Skeletal muscle cell (primary cell): ENCODE results near the gene TFRC.
"Not testable (repeated sequence)": the region's sequence is repeated elsewhere in the genome, so short reads cannot be mapped to it uniquely, and the experiment has no call there.

Experiments used
- DNase-seq: peaks from one replicate; pipeline ENCODE4 v3.0.0-alpha.2; 2010; ENCODE audit warnings: low read depth
- H3K4me3 ChIP-seq: 2 replicates; pipeline ENCODE4 v1.5.1; 2011; ENCODE audit warnings: low read depth, mild to moderate bottlenecking, control low read depth, low read length, moderate library complexity

The TFRC gene

GRCh38 chr3:196087906-196088305, 6.0 kb upstream of the TFRC start:
- no peak for DNase-seq
- H3K4me3 ChIP-seq, result no peak overlapping the region

- no peak overlapping the region for H3K4me3 ChIP-seq
- DNase-seq, result no peak
These were observed 705 bp upstream of the TFRC start for GRCh38 chr3:196082619-196082971.

- peak overlapping the region; percentile 82 for H3K4me3 ChIP-seq
- no peak for DNase-seq
These were observed 672 bp downstream of the TFRC start for GRCh38 chr3:196081002-196081833.

GRCh38 chr3:196080101-196080846, 1.6 kb downstream of the TFRC start:
- peak overlapping the region; percentile 82 for H3K4me3 ChIP-seq
- DNase-seq, result not testable (repeated sequence)

- DNase-seq, result no peak
- H3K4me3 ChIP-seq, result no peak overlapping the region
These were observed 2.2 kb downstream of the TFRC start for GRCh38 chr3:196079682-196080081.

GRCh38 chr3:196075013-196075412, 6.9 kb downstream of the TFRC start:
- no peak overlapping the region for H3K4me3 ChIP-seq
- no peak for DNase-seq

GRCh38 chr3:196073255-196073753, 8.6 kb downstream of the TFRC start:
- H3K4me3 ChIP-seq, result no peak overlapping the region
- DNase-seq, result no peak

GRCh38 chr3:196072313-196072712, 9.6 kb downstream of the TFRC start:
- H3K4me3 ChIP-seq, result no peak overlapping the region
- DNase-seq, result no peak

- not testable (repeated sequence) for DNase-seq, H3K4me3 ChIP-seq
These were observed 13.1 kb downstream of the TFRC start for GRCh38 chr3:196068812-196069211.

GRCh38 chr3:196067439-196067838, 14.5 kb downstream of the TFRC start:
- DNase-seq, result no peak
- H3K4me3 ChIP-seq, result no peak overlapping the region

- no peak for DNase-seq
- H3K4me3 ChIP-seq, result no peak overlapping the region
These were observed 17.9 kb downstream of the TFRC start for GRCh38 chr3:196063971-196064370.

- no peak overlapping the region for H3K4me3 ChIP-seq
- no peak for DNase-seq
These were observed 18.4 kb downstream of the TFRC start for GRCh38 chr3:196063456-196063855.

GRCh38 chr3:196063049-196063448, 18.8 kb downstream of the TFRC start:
- no peak overlapping the region for H3K4me3 ChIP-seq
- no peak for DNase-seq

- DNase-seq, result no peak
- H3K4me3 ChIP-seq, result no peak overlapping the region
These were observed 21.1 kb downstream of the TFRC start for GRCh38 chr3:196060834-196061233.

- no peak for DNase-seq
- no peak overlapping the region for H3K4me3 ChIP-seq
These were observed 24.0 kb downstream of the TFRC start for GRCh38 chr3:196057760-196058331.

- not testable (repeated sequence) for H3K4me3 ChIP-seq, DNase-seq
These were observed 25.5 kb downstream of the TFRC start for GRCh38 chr3:196056371-196056770.

- DNase-seq, result peak; percentile 6
- H3K4me3 ChIP-seq, result no peak overlapping the region
These were observed 26.1 kb downstream of the TFRC start for GRCh38 chr3:196055683-196056270.

GRCh38 chr3:196055240-196055639, 26.6 kb downstream of the TFRC start:
- no peak for DNase-seq
- H3K4me3 ChIP-seq, result no peak overlapping the region

- DNase-seq, result no peak
- no peak overlapping the region for H3K4me3 ChIP-seq
These were observed 27.2 kb downstream of the TFRC start for GRCh38 chr3:196054661-196055060.

- H3K4me3 ChIP-seq, result no peak overlapping the region
- no peak for DNase-seq
These were observed 28.4 kb downstream of the TFRC start for GRCh38 chr3:196053487-196053886.
